AG04449 (cell line): ENCODE data around the gene ADM.

ENCODE experiments used
- CTCF ChIA-PET: fragments of 350-600 bp; formaldehyde crosslinking; extraction: SDS; loops from one replicate; lab custom pipeline; 2021; ENCODE audit warnings: antibody characterized with exemption; lab: Yijun Ruan, JAX
- POLR2A ChIA-PET: fragments of 400-600, 350-600 bp; formaldehyde crosslinking; extraction: SDS; loops from one replicate; lab custom pipeline; 2020; ENCODE audit warnings: antibody characterized with exemption, inconsistent platforms; lab: Yijun Ruan, JAX
- DNase-seq: peaks from one replicate; pipeline ENCODE4 v3.0.0-alpha.2; 2010; ENCODE audit warnings: low read depth, low spot score
- H3K4me3 ChIP-seq: 2 replicates; pipeline ENCODE4 v1.5.1; 2011; ENCODE audit warnings: low read depth, mild to moderate bottlenecking, control low read depth, low read length
- CTCF ChIP-seq: IDR thresholded peaks from one replicate; pipeline ENCODE4 v1.5.1; 2011; ENCODE audit warnings: mild to moderate bottlenecking, moderate library complexity, low read length, control low read depth, inconsistent platforms; ENCODE audit not compliant: insufficient read depth; ENCODE audit errors: missing control alignments

Gene ADM

GRCh38 chr11:10265936-10266335 lies 38.9 kb upstream of the ADM start:
- DNase-seq: no peak
- no peak for TF ChIP-seq CTCF
- CTCF ChIA-PET: interaction anchor here (0.8 to 2.2 kb wide), 3 partner anchors 9 to 59 kb away, joined by 3 to 8 read pairs (median 7); no protein-coding TSS in a partner anchor
- POLR2A ChIA-PET: interaction anchor here (0.7 kb wide), 1 partner anchor 13 kb away, joined by 3 read pairs; no protein-coding TSS in a partner anchor
- no peak overlapping the region for H3K4me3 ChIP-seq

GRCh38 chr11:10267821-10268220 lies 37.1 kb upstream of the ADM start:
- no peak for TF ChIP-seq CTCF
- no peak overlapping the region for H3K4me3 ChIP-seq
- POLR2A ChIA-PET: no interaction called here
- CTCF ChIA-PET: interaction anchor here (1.1 to 2.2 kb wide), 2 partner anchors 11 to 36 kb away, joined by 3 to 8 read pairs; no protein-coding TSS in a partner anchor
- no peak for DNase-seq

GRCh38 chr11:10268746-10269488 lies 36.0 kb upstream of the ADM start:
- ChIA-PET CTCF (interaction anchor here (1.0 to 1.4 kb wide), 2 partner anchors 14 to 60 kb away, joined by 3 to 4 read pairs; no protein-coding TSS in a partner anchor), POLR2A (interaction anchor here (1.0 kb wide), 1 partner anchor 36 kb away, joined by 3 read pairs; the partner anchor contains the start of gene ADM)
- no peak for TF ChIP-seq CTCF
- no peak overlapping the region for H3K4me3 ChIP-seq
- no peak for DNase-seq

GRCh38 chr11:10272132-10272531 lies 32.7 kb upstream of the ADM start:
- ChIA-PET POLR2A (no interaction called here), CTCF (no interaction called here)

GRCh38 chr11:10273738-10274137 lies 31.1 kb upstream of the ADM start:
- POLR2A ChIA-PET: no interaction called here

More at GRCh38 chr11:10272132-10272531, 32.7 kb upstream of the ADM start:
- TF ChIP-seq CTCF: no peak
- no peak for DNase-seq
- H3K4me3 ChIP-seq: no peak overlapping the region

More at GRCh38 chr11:10273738-10274137, 31.1 kb upstream of the ADM start:
- DNase-seq: no peak
- TF ChIP-seq CTCF: no peak
- H3K4me3 ChIP-seq: no peak overlapping the region
- CTCF ChIA-PET: interaction anchor here (1.3 kb wide), 1 partner anchor 66 kb away, joined by 3 read pairs; no protein-coding TSS in a partner anchor
